Colon (tissue), 2 donors: ENCODE data around the gene MARCKSL1.
"Not testable (repeated sequence)": the region's sequence is repeated elsewhere in the genome, so short reads cannot be mapped to it uniquely, and the experiment has no call there.

Source experiments
- FAIRE-seq: peaks from 2 replicates; lab custom pipeline; 2012; peaks lifted over from hg19 to GRCh38; lab: Jason Lieb, UNC
- donor health status: control.
- donor health status: control.

MARCKSL1 gene

GRCh38 chr1:32335790-32336590 is at the start of gene MARCKSL1:
Gene MARCKSL1, minus strand, starts transcription at chr1:32336233. Its CDS starts 200 bp downstream, at chr1:32336033.
- FAIRE-seq = no peak

GRCh38 chr1:32380057-32380456 is 44.0 kb upstream of the MARCKSL1 start:
- no peak for FAIRE-seq

GRCh38 chr1:32377541-32378220 is 41.6 kb upstream of the MARCKSL1 start:
- no peak for FAIRE-seq

GRCh38 chr1:32376199-32376598 is 40.2 kb upstream of the MARCKSL1 start:
- FAIRE-seq = no peak

- FAIRE-seq = no peak
Measured at GRCh38 chr1:32373996-32374592, 38.1 kb upstream of the MARCKSL1 start.

- FAIRE-seq = no peak
Measured at GRCh38 chr1:32372149-32372756, 36.2 kb upstream of the MARCKSL1 start.

GRCh38 chr1:32367912-32368635 is 32.0 kb upstream of the MARCKSL1 start:
- no peak for FAIRE-seq

GRCh38 chr1:32365445-32365844 is 29.4 kb upstream of the MARCKSL1 start:
- FAIRE-seq = no peak

- no peak for FAIRE-seq
Measured at GRCh38 chr1:32364836-32365235, 28.8 kb upstream of the MARCKSL1 start.

GRCh38 chr1:32363713-32364112 is 27.7 kb upstream of the MARCKSL1 start:
- no peak for FAIRE-seq

- FAIRE-seq = no peak
Measured at GRCh38 chr1:32362474-32363313, 26.7 kb upstream of the MARCKSL1 start, which contains the start of the genes FAM229A and TSSK3. Gene FAM229A, minus strand, starts transcription at chr1:32362485. Its CDS starts 394 bp downstream, at chr1:32362091. Gene TSSK3, plus strand, starts transcription at chr1:32362539. Its CDS starts 163 bp downstream, at chr1:32362702.

- FAIRE-seq = no peak
Measured at GRCh38 chr1:32361674-32362473, 25.8 kb upstream of the MARCKSL1 start.

GRCh38 chr1:32361308-32361673 is 25.3 kb upstream of the MARCKSL1 start:
- no peak for FAIRE-seq

- FAIRE-seq = no peak
Measured at GRCh38 chr1:32358435-32358834, 22.4 kb upstream of the MARCKSL1 start.

GRCh38 chr1:32357614-32358013 is 21.6 kb upstream of the MARCKSL1 start:
- no peak for FAIRE-seq

GRCh38 chr1:32356478-32356877 is 20.4 kb upstream of the MARCKSL1 start:
- no peak for FAIRE-seq

GRCh38 chr1:32355778-32356177 is 19.7 kb upstream of the MARCKSL1 start:
- FAIRE-seq = not testable (repeated sequence)

GRCh38 chr1:32353886-32354570 is 18.0 kb upstream of the MARCKSL1 start:
- no peak for FAIRE-seq

- no peak for FAIRE-seq
Measured at GRCh38 chr1:32353431-32353830, 17.4 kb upstream of the MARCKSL1 start.
